Right cardiac atrium (tissue), 5 donors: ENCODE measurements around the gene BRD7. TPM values are rescaled to one million over a fixed set of nuclear protein-coding genes. Genes with fewer than 3 reads are reported as not detected.

Experiments used
- ATAC-seq, 2 donors: fragments of 200-7000 bp; cut with Tn5 transposase; one replicate each; pipeline versions ENCODE4 v1.8.0 to v1.9.1; 2020; ENCODE audit warnings: moderate library complexity in 2 of 2, mild to moderate bottlenecking in 1 of 2
- DNase-seq, 3 donors: peaks; one replicate each; pipeline ENCODE4 v3.0.0-alpha.2; 2020
- H3K27ac ChIP-seq: one replicate; pipeline ENCODE4 v1.5.1; 2013; ENCODE audit warnings: mild to moderate bottlenecking, low read length, control low read depth, moderate library complexity
- H3K27me3 ChIP-seq: one replicate; pipeline ENCODE4 v1.6.1; 2013; ENCODE audit not compliant: control insufficient read depth, insufficient read depth
- H3K4me1 ChIP-seq: one replicate; pipeline ENCODE4 v1.6.1; 2013; ENCODE audit warnings: low read length; ENCODE audit not compliant: control insufficient read depth, insufficient read depth
- H3K4me3 ChIP-seq: one replicate; pipeline ENCODE4 v1.5.1; 2013; ENCODE audit warnings: low read length, control low read depth
- H3K9me3 ChIP-seq: one replicate; pipeline ENCODE4 v1.6.1; 2013; ENCODE audit warnings: low read length; ENCODE audit not compliant: control insufficient read depth
- WGBS: extraction: QIAGEN DNeasy Blood & Tissue Kit; methylation state at CpG from one replicate; pipeline ENCODE4 v1.1.7; 2013; 5-methylcytosine and 5-hydroxymethylcytosine counted together
- intact Hi-C, 4 donors: fragments of 100-400 bp; cut with DNase I; formaldehyde crosslinking; loops; one replicate each; pipeline versions ENCODE4 v1.11.0 to v1.14.0; 2022 to 2023
- polyA plus RNA-seq: library from polyadenylated mRNA; stranded (reverse); fragments of 200-250 nt; gene quantifications from one replicate; pipeline ENCODE4 v1.2.3, GENCODE V29; 2013
- total RNA-seq, 4 donors: library from RNA; stranded (reverse); fragmentation: NEBNext Ultra II Directional; extraction: Animal tissue kit (Norgen Biotek cat#: 25700); gene quantifications; one replicate each; pipeline ENCODE4 v1.2.1, GENCODE V29; 2021
- donor health status: healthy with polysubstance abuse.
- donor health status: DM: no; HTN: yes; CAD: no.
- donor health status: DM: no; HTN: no; CAD: no.
- donor health status: DM: no; HTN: yes; CAD: no; lungs with severe emphysema.
- donor health status: DM: yes; HTN: yes; CAD: no.

BRD7 gene
- total and polyA plus RNA-seq, 5 donors, result 33.8 to 48.0 (median 43.6) TPM

GRCh38 chr16:50334106-50334975, 34.4 kb downstream of the BRD7 start:
- intact Hi-C loops, result loop anchor here in 1 of 4 donors (10.0 kb wide), 1 partner anchor 110 kb away; no protein-coding TSS in a partner anchor
- H3K9me3 ChIP-seq, result no peaks in the 10 kb centered on the region
- ATAC-seq (no peak), DNase-seq (no peak)
- no peak overlapping the region for H3K4me3 ChIP-seq
- H3K4me1 ChIP-seq, result no peaks in the 10 kb centered on the region
- 93% methylated on average over 14 of the region's 14 CpGs for WGBS
- H3K27ac ChIP-seq, result no peak overlapping the region
- H3K27me3 ChIP-seq, result no peaks in the 10 kb centered on the region

- no peak overlapping the region for H3K4me3 ChIP-seq
- 97% methylated on average over 3 of the region's 3 CpGs for WGBS
- no peak for DNase-seq
- H3K27ac ChIP-seq, result no peak overlapping the region
- H3K4me1 ChIP-seq, result no peaks in the 10 kb centered on the region
- intact Hi-C loops, result loop anchor here in 1 of 4 donors (10.0 kb wide), 1 partner anchor 108 kb away; no protein-coding TSS in a partner anchor
- no peak for ATAC-seq
- H3K9me3 ChIP-seq, result no peaks in the 10 kb centered on the region
- no peaks in the 10 kb centered on the region for H3K27me3 ChIP-seq
These were observed 36.2 kb downstream of the BRD7 start for GRCh38 chr16:50332599-50332998.

- intact Hi-C loops, result loop anchor here in 1 of 4 donors (10.0 kb wide), 1 partner anchor 107 kb away; no protein-coding TSS in a partner anchor
- DNase-seq (no peak), ATAC-seq (no peak)
- Histone ChIP-seq H3K27ac (no peak overlapping the region), H3K9me3 (no peaks in the 10 kb centered on the region), H3K4me1 (no peaks in the 10 kb centered on the region), H3K27me3 (no peaks in the 10 kb centered on the region), H3K4me3 (no peak overlapping the region)
- 88% methylated on average over 5 of the region's 5 CpGs for WGBS
These were observed 37.2 kb downstream of the BRD7 start for GRCh38 chr16:50331570-50331969.

- Histone ChIP-seq H3K27ac (no peak overlapping the region), H3K4me1 (no peaks in the 10 kb centered on the region), H3K27me3 (no peaks in the 10 kb centered on the region), H3K9me3 (no peaks in the 10 kb centered on the region), H3K4me3 (no peak overlapping the region)
- intact Hi-C loops, result loop anchor here in 1 of 4 donors (10.0 kb wide), 1 partner anchor 105 kb away; no protein-coding TSS in a partner anchor
- ATAC-seq (peak; percentile 29 to 57), DNase-seq (peak in 1 of 3 donors; percentile 55)
- WGBS, result 54% methylated on average over 11 of the region's 11 CpGs
These were observed 39.2 kb downstream of the BRD7 start for GRCh38 chr16:50329446-50330189.

- Histone ChIP-seq H3K4me3 (no peak overlapping the region), H3K4me1 (no peaks in the 10 kb centered on the region), H3K27ac (no peak overlapping the region), H3K9me3 (no peaks in the 10 kb centered on the region), H3K27me3 (no peaks in the 10 kb centered on the region)
- intact Hi-C loops, result no loop called here
- WGBS, result 64% methylated on average over 7 of the region's 7 CpGs
- ATAC-seq (peak in 1 of 2 donors; percentile 29), DNase-seq (peak in 1 of 3 donors; percentile 65)
These were observed 41.8 kb downstream of the BRD7 start for GRCh38 chr16:50326835-50327465.

- WGBS, result 86% methylated on average over 5 of the region's 5 CpGs
- H3K4me1 ChIP-seq, result no peaks in the 10 kb centered on the region
- intact Hi-C loops, result no loop called here
- H3K9me3 ChIP-seq, result no peaks in the 10 kb centered on the region
- no peak overlapping the region for H3K4me3 ChIP-seq
- DNase-seq (no peak), ATAC-seq (no peak)
- H3K27me3 ChIP-seq, result no peaks in the 10 kb centered on the region
- H3K27ac ChIP-seq, result no peak overlapping the region
These were observed 42.5 kb downstream of the BRD7 start for GRCh38 chr16:50326264-50326663.

GRCh38 chr16:50324345-50324744, 44.4 kb downstream of the BRD7 start:
- Histone ChIP-seq H3K27ac (no peak overlapping the region), H3K9me3 (no peaks in the 10 kb centered on the region), H3K4me1 (no peaks in the 10 kb centered on the region), H3K4me3 (no peak overlapping the region), H3K27me3 (no peaks in the 10 kb centered on the region)
- 78% methylated on average over 6 of the region's 6 CpGs for WGBS
- intact Hi-C loops, result no loop called here
- DNase-seq (no peak), ATAC-seq (no peak)

- DNase-seq (peak in 1 of 3 donors; percentile 21), ATAC-seq (no peak)
- 66% methylated on average over 11 of the region's 11 CpGs for WGBS
- H3K4me1 ChIP-seq, result no peaks in the 10 kb centered on the region
- no peaks in the 10 kb centered on the region for H3K27me3 ChIP-seq
- intact Hi-C loops, result no loop called here
- H3K9me3 ChIP-seq, result no peaks in the 10 kb centered on the region
- H3K27ac ChIP-seq, result no peak overlapping the region
- no peak overlapping the region for H3K4me3 ChIP-seq
These were observed 45.3 kb downstream of the BRD7 start for GRCh38 chr16:50323335-50324011.

GRCh38 chr16:50322333-50322732, 46.5 kb downstream of the BRD7 start:
- no peak for ATAC-seq
- DNase-seq, result no peak
- no peak overlapping the region for H3K4me3 ChIP-seq
- H3K27ac ChIP-seq, result no peak overlapping the region
- intact Hi-C loops, result no loop called here
- H3K4me1 ChIP-seq, result no peaks in the 10 kb centered on the region
- H3K27me3 ChIP-seq, result no peaks in the 10 kb centered on the region
- 77% methylated on average over 1 of the region's 1 CpG for WGBS
- no peaks in the 10 kb centered on the region for H3K9me3 ChIP-seq

GRCh38 chr16:50320310-50320709, 48.5 kb downstream of the BRD7 start:
- Histone ChIP-seq H3K9me3 (no peaks in the 10 kb centered on the region), H3K4me3 (no peak overlapping the region), H3K4me1 (no peaks in the 10 kb centered on the region), H3K27ac (no peak overlapping the region), H3K27me3 (no peaks in the 10 kb centered on the region)
- DNase-seq (no peak), ATAC-seq (no peak)
- intact Hi-C loops, result no loop called here
- WGBS, result 88% methylated on average over 5 of the region's 5 CpGs
